Astrocyte (in vitro differentiated cells and primary cell): Measurements from ENCODE around the gene GPRC5A.

ENCODE experiments used
- CTCF ChIP-seq: IDR thresholded peaks from 2 replicates; pipeline ENCODE4 v1.5.1; 2011; ENCODE audit warnings: low read depth, mild to moderate bottlenecking, inconsistent platforms, low read length, moderate library complexity; ENCODE audit not compliant: insufficient read depth
- EZH2 ChIP-seq: IDR thresholded peaks from 2 replicates; pipeline ENCODE4 v1.6.1; 2012; ENCODE audit warnings: mild to moderate bottlenecking, low read length, inconsistent platforms; ENCODE audit not compliant: insufficient read depth

- TF ChIP-seq CTCF (no peak), EZH2 (no peak)
These were observed 37.9 kb upstream of the GPRC5A start for GRCh38 chr12:12853435-12853834.
